Trophoblast cell (in vitro differentiated cells and primary cell): ENCODE results near the gene EPM2A.

Experiments
- DNase-seq, 2 donors: peaks; one replicate each; pipeline ENCODE4 v3.0.0-alpha.2; 2016
- H2AFZ ChIP-seq: 2 replicates; pipeline ENCODE4 v1.6.1; 2013; ENCODE audit warnings: low read length, moderate library complexity, mild to moderate bottlenecking; ENCODE audit not compliant: insufficient read depth, poor library complexity
- H2AK5ac ChIP-seq: 2 replicates; pipeline ENCODE4 v1.6.1; 2013; ENCODE audit warnings: mild to moderate bottlenecking, low read length
- H2BK120ac ChIP-seq: 2 replicates; pipeline ENCODE4 v1.6.1; 2013; ENCODE audit warnings: low read length, mild to moderate bottlenecking, moderate library complexity; ENCODE audit not compliant: insufficient read depth, poor library complexity
- H2BK12ac ChIP-seq: 2 replicates; pipeline ENCODE4 v1.6.1; 2013; ENCODE audit warnings: mild to moderate bottlenecking, low read length, moderate library complexity
- H2BK5ac ChIP-seq: 2 replicates; pipeline ENCODE4 v1.6.1; 2013; ENCODE audit warnings: low read length, low read depth, moderate library complexity, mild to moderate bottlenecking; ENCODE audit not compliant: poor library complexity
- H3K14ac ChIP-seq: 2 replicates; pipeline ENCODE4 v1.6.1; 2013; ENCODE audit warnings: mild to moderate bottlenecking, low read length
- H3K18ac ChIP-seq: 2 replicates; pipeline ENCODE4 v1.6.1; 2013; ENCODE audit warnings: mild to moderate bottlenecking, low read length
- H3K23ac ChIP-seq: 2 replicates; pipeline ENCODE4 v1.6.1; 2013; ENCODE audit warnings: low read length
- H3K27ac ChIP-seq: 2 replicates; pipeline ENCODE4 v1.5.1; 2013; ENCODE audit warnings: low read depth, mild to moderate bottlenecking, inconsistent platforms, low read length, moderate library complexity
- H3K27me3 ChIP-seq: 2 replicates; pipeline ENCODE4 v1.6.1; 2013; ENCODE audit warnings: inconsistent platforms, mild to moderate bottlenecking, low read length, moderate library complexity; ENCODE audit not compliant: insufficient read depth
- H3K36me3 ChIP-seq, 2 experiments: 1 replicate in 1 of 2; 2 replicates in 1 of 2; pipeline ENCODE4 v1.6.1; 2013; ENCODE audit warnings: low read length in 2 of 2, mild to moderate bottlenecking in 2 of 2, moderate library complexity in 1 of 2; ENCODE audit not compliant: insufficient read depth in 2 of 2, control insufficient read depth in 1 of 2
- H3K4ac ChIP-seq: 2 replicates; pipeline ENCODE4 v1.6.1; 2013; ENCODE audit warnings: low read depth, mild to moderate bottlenecking, low read length, moderate library complexity
- H3K4me1 ChIP-seq, 2 experiments: 1 replicate in 1 of 2; 2 replicates in 1 of 2; pipeline ENCODE4 v1.6.1; 2013; ENCODE audit warnings: low read length in 2 of 2, mild to moderate bottlenecking in 2 of 2, moderate library complexity in 1 of 2; ENCODE audit not compliant: insufficient read depth in 2 of 2, control insufficient read depth in 1 of 2
- H3K4me2 ChIP-seq: 2 replicates; pipeline ENCODE4 v1.6.1; 2013; ENCODE audit warnings: inconsistent platforms, mild to moderate bottlenecking, low read length, moderate library complexity
- H3K4me3 ChIP-seq: 2 replicates; pipeline ENCODE4 v1.5.1; 2013; ENCODE audit warnings: mild to moderate bottlenecking, low read depth, low read length, inconsistent platforms
- H3K79me1 ChIP-seq: one replicate; pipeline ENCODE4 v1.6.1; 2013; ENCODE audit warnings: low read length
- H3K79me2 ChIP-seq: 2 replicates; pipeline ENCODE4 v1.6.1; 2013; ENCODE audit warnings: low read length, mild to moderate bottlenecking; ENCODE audit not compliant: control insufficient read depth, insufficient read depth, poor library complexity
- H3K9ac ChIP-seq: 2 replicates; pipeline ENCODE4 v1.6.1; 2013; ENCODE audit warnings: mild to moderate bottlenecking, low read length
- H3K9me3 ChIP-seq: 2 replicates; pipeline ENCODE4 v1.6.1; 2013; ENCODE audit warnings: low read depth, mild to moderate bottlenecking, control low read depth, inconsistent platforms, low read length; ENCODE audit not compliant: insufficient read depth
- H4K12ac ChIP-seq: 2 replicates; pipeline ENCODE4 v1.6.1; 2013; ENCODE audit warnings: low read depth, mild to moderate bottlenecking, low read length, moderate library complexity
- H4K8ac ChIP-seq: 2 replicates; pipeline ENCODE4 v1.6.1; 2013; ENCODE audit warnings: low read depth, mild to moderate bottlenecking, low read length, moderate library complexity
- H4K91ac ChIP-seq: one replicate; pipeline ENCODE4 v1.6.1; 2013; ENCODE audit warnings: low read depth, mild to moderate bottlenecking, low read length, moderate library complexity
- WGBS: extraction: QIAGEN DNeasy Blood & Tissue Kit; methylation state at CpG from one replicate; pipeline ENCODE4 v1.1.7; 2013; ENCODE audit warnings: missing lambda C conversion rate; ENCODE audit not compliant: insufficient read length, insufficient coverage; ENCODE audit errors: extremely low coverage; 5-methylcytosine and 5-hydroxymethylcytosine counted together

The EPM2A gene

GRCh38 chr6:145727817-145728388 is 7.4 kb downstream of the EPM2A start:
- DNase-seq: no peak
- no peak overlapping the region for H3K4ac ChIP-seq
- no peak overlapping the region for H3K4me3 ChIP-seq
- H3K27me3 ChIP-seq: no peaks in the 10 kb centered on the region
- no peak overlapping the region for H3K4me2 ChIP-seq
- H3K23ac ChIP-seq: no peak overlapping the region
- WGBS: no CpG with 5 or more reads among the region's 5 CpGs
- no peak overlapping the region for H3K9ac ChIP-seq
- H4K12ac ChIP-seq: no peak overlapping the region
- H3K9me3 ChIP-seq: peaks cover 4% of the 10 kb centered on the region
- no peak overlapping the region for H2AFZ ChIP-seq
- H2AK5ac ChIP-seq: no peak overlapping the region
- no peaks in the 10 kb centered on the region for H3K79me1 ChIP-seq
- no peaks in the 10 kb centered on the region for H3K79me2 ChIP-seq
- H2BK12ac ChIP-seq: no peak overlapping the region
- H3K14ac ChIP-seq: no peak overlapping the region
- no peak overlapping the region for H2BK5ac ChIP-seq
- no peak overlapping the region for H4K91ac ChIP-seq
- no peak overlapping the region for H4K8ac ChIP-seq
- H3K27ac ChIP-seq: no peak overlapping the region
- no peak overlapping the region for H3K18ac ChIP-seq
- no peak overlapping the region for H2BK120ac ChIP-seq
- no peaks in the 10 kb centered on the region for H3K4me1 ChIP-seq
- peaks cover 3 to 4% of the 10 kb centered on the region in 2 experiments for H3K36me3 ChIP-seq

GRCh38 chr6:145725570-145725969 is 9.8 kb downstream of the EPM2A start:
- no peak overlapping the region for H3K4me2 ChIP-seq
- no peaks in the 10 kb centered on the region for H3K4me1 ChIP-seq
- no CpG with 5 or more reads among the region's 2 CpGs for WGBS
- H3K36me3 ChIP-seq: peaks cover 2 to 4% of the 10 kb centered on the region in 2 experiments
- no peak overlapping the region for H2BK12ac ChIP-seq
- no peak overlapping the region for H3K9ac ChIP-seq
- no peak overlapping the region for H2BK120ac ChIP-seq
- no peak overlapping the region for H4K8ac ChIP-seq
- H2AK5ac ChIP-seq: no peak overlapping the region
- no peak overlapping the region for H4K91ac ChIP-seq
- no peak overlapping the region for H3K23ac ChIP-seq
- H3K79me1 ChIP-seq: no peaks in the 10 kb centered on the region
- H3K79me2 ChIP-seq: no peaks in the 10 kb centered on the region
- H3K4me3 ChIP-seq: no peak overlapping the region
- no peak overlapping the region for H3K4ac ChIP-seq
- DNase-seq: no peak
- H2BK5ac ChIP-seq: no peak overlapping the region
- H3K14ac ChIP-seq: no peak overlapping the region
- H3K9me3 ChIP-seq: peaks cover 4% of the 10 kb centered on the region
- H3K27ac ChIP-seq: no peak overlapping the region
- no peak overlapping the region for H4K12ac ChIP-seq
- H3K27me3 ChIP-seq: no peaks in the 10 kb centered on the region
- H2AFZ ChIP-seq: no peak overlapping the region
- H3K18ac ChIP-seq: no peak overlapping the region

- Histone ChIP-seq H2AFZ (no peak overlapping the region), H3K27ac (no peak overlapping the region), H3K4me1 (no peaks in the 10 kb centered on the region), H3K27me3 (no peaks in the 10 kb centered on the region), H3K79me1 (no peaks in the 10 kb centered on the region), H3K9me3 (no peaks in the 10 kb centered on the region), H4K8ac (no peak overlapping the region), H3K9ac (no peak overlapping the region), H3K23ac (no peak overlapping the region), H2AK5ac (no peak overlapping the region), H3K4ac (no peak overlapping the region), H3K36me3 (no peaks in the 10 kb centered on the region), H3K4me3 (no peak overlapping the region), H3K79me2 (no peaks in the 10 kb centered on the region), H2BK5ac (no peak overlapping the region), H3K14ac (no peak overlapping the region), H2BK120ac (no peak overlapping the region), H2BK12ac (no peak overlapping the region), H4K12ac (no peak overlapping the region), H4K91ac (no peak overlapping the region), H3K18ac (no peak overlapping the region), H3K4me2 (no peak overlapping the region)
- peak; percentile 60 to 93 for DNase-seq
- WGBS: no CpG with 5 or more reads among the region's 1 CpG
Measured at GRCh38 chr6:145723646-145724045, 11.7 kb downstream of the EPM2A start.

DNA sequence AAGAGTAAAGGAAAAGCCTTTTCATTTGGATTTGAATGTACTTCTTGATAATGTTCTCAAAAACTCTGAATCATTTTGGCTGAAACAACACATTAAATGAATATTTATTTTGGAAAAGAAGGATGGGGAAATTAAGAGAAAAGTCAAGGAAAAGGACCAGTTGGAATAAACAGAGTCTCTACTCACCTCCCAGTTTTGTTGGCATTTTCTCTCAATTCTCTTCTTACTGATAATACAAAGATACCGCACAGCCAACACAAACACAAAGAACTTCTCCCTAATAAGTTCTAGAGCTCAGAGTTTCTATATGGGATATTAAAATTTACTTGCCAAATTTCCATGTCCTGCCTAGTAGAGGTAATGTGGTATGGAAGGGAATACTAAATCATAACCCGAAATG is 13.1 kb downstream of the EPM2A start:
- Histone ChIP-seq H2BK5ac (no peak overlapping the region), H4K8ac (no peak overlapping the region), H3K9me3 (no peaks in the 10 kb centered on the region), H3K36me3 (no peaks in the 10 kb centered on the region), H3K14ac (no peak overlapping the region), H2AK5ac (no peak overlapping the region), H3K18ac (no peak overlapping the region), H3K9ac (no peak overlapping the region), H3K79me2 (no peaks in the 10 kb centered on the region), H3K23ac (no peak overlapping the region), H3K4me1 (no peaks in the 10 kb centered on the region), H2BK12ac (no peak overlapping the region), H3K27ac (no peak overlapping the region), H3K27me3 (no peaks in the 10 kb centered on the region), H2BK120ac (no peak overlapping the region), H3K4me3 (no peak overlapping the region), H3K4me2 (no peak overlapping the region), H3K4ac (no peak overlapping the region), H3K79me1 (no peaks in the 10 kb centered on the region), H4K12ac (no peak overlapping the region), H2AFZ (no peak overlapping the region), H4K91ac (no peak overlapping the region)
- no peak for DNase-seq
- WGBS: no CpG with 5 or more reads among the region's 2 CpGs
